DMS153 (cell line): ENCODE data around the gene RPLP2.

ENCODE experiments used
- DNase-seq: peaks from one replicate; lab custom pipeline; 2025; lab: John Stamatoyannopoulos, UW

The RPLP2 gene

GRCh38 chr11:824292-824880, 14.6 kb downstream of the RPLP2 start:
- DNase-seq, result peak; percentile 83

GRCh38 chr11:824942-825341, 15.2 kb downstream of the RPLP2 start:
- no peak for DNase-seq

GRCh38 chr11:825366-826226, 15.8 kb downstream of the RPLP2 start:
- DNase-seq, result no peak

GRCh38 chr11:826227-826621, 16.5 kb downstream of the RPLP2 start:
- DNase-seq, result no peak

GRCh38 chr11:826836-827145, 17.0 kb downstream of the RPLP2 start:
- no peak for DNase-seq

- peak; percentile 35 for DNase-seq
Observed at GRCh38 chr11:827146-827896, 17.6 kb downstream of the RPLP2 start.

- DNase-seq, result peak; percentile 48
Observed at GRCh38 chr11:827897-828192, 18.1 kb downstream of the RPLP2 start, which contains the start of gene CRACR2B. Gene CRACR2B, plus strand, starts transcription at chr11:827919. Its CDS starts 689 bp downstream, at chr11:828608.

GRCh38 chr11:828506-829175, 18.9 kb downstream of the RPLP2 start:
- DNase-seq, result no peak

GRCh38 chr11:829176-829846, 19.5 kb downstream of the RPLP2 start:
- DNase-seq, result peak; percentile 50

GRCh38 chr11:829847-830294, 20.1 kb downstream of the RPLP2 start:
- no peak for DNase-seq

- DNase-seq, result peak; percentile 59
Observed at GRCh38 chr11:830295-831117, 20.7 kb downstream of the RPLP2 start.

GRCh38 chr11:831118-831864, 21.5 kb downstream of the RPLP2 start:
- DNase-seq, result no peak

GRCh38 chr11:831961-832528, 22.3 kb downstream of the RPLP2 start:
- no peak for DNase-seq

- no peak for DNase-seq
Observed at GRCh38 chr11:832529-833113, 22.9 kb downstream of the RPLP2 start, which contains the start of gene CD151. Gene CD151, plus strand, starts transcription at chr11:832952. Its CDS starts 3,118 bp downstream, at chr11:836070.

GRCh38 chr11:833114-833791, 23.5 kb downstream of the RPLP2 start:
- no peak for DNase-seq

GRCh38 chr11:833849-834311, 24.1 kb downstream of the RPLP2 start:
- DNase-seq, result no peak

- no peak for DNase-seq
Observed at GRCh38 chr11:834371-835316, 24.9 kb downstream of the RPLP2 start.

- DNase-seq, result no peak
Observed at GRCh38 chr11:836274-836673, 26.5 kb downstream of the RPLP2 start.
